NAMALWA (cell line): Measurements from ENCODE around the gene FCGR1A.
A peak's percentile ranks its signal among the peaks of the same experiment; 100 is the strongest.
"Not testable (repeated sequence)": the region's sequence is repeated elsewhere in the genome, so short reads cannot be mapped to it uniquely, and the experiment has no call there.

ENCODE experiments used
- DNase-seq: peaks from one replicate; pipeline ENCODE4 v3.0.0-alpha.2; 2015; ENCODE audit warnings: low spot score

FCGR1A gene

DNA sequence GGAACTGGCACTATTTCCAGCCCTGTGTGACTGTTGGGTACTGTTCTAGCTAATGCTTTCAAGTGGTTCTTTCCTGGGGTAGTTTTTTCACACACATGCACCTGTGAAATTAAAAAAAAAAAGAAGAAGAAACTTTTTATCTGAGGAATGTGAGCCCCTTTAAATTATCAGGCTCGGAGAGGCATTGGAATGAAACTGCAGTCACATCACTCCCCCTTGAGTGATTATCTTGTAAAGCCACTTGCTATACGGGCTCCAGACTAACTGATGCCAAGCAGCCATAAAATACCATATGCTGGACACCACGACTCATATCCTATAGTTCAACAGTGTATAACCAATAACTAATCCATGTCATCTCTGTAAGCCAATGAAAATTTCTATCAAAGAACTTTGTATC lies 5.4 kb upstream of the FCGR1A start:
- DNase-seq, result not testable (repeated sequence)

DNA sequence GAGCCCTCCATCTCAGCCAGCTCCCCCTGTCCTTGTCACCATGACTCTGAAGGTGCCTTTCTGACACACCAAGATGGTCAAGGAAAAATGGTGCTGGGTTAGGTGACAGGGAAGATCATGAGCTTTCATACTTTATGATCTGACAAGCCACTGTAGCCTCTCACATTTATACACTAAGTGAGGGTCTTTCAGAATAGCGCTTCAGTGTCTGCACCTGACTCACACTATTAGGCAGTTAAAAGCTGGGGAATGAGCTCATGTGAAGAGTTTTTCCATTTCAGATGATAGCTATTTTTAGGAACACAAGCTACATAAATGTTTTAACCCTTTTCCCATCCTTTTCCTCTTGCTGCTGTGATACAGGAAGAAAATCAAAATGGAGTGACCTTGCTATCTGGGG lies 4.2 kb upstream of the FCGR1A start:
- not testable (repeated sequence) for DNase-seq

DNA sequence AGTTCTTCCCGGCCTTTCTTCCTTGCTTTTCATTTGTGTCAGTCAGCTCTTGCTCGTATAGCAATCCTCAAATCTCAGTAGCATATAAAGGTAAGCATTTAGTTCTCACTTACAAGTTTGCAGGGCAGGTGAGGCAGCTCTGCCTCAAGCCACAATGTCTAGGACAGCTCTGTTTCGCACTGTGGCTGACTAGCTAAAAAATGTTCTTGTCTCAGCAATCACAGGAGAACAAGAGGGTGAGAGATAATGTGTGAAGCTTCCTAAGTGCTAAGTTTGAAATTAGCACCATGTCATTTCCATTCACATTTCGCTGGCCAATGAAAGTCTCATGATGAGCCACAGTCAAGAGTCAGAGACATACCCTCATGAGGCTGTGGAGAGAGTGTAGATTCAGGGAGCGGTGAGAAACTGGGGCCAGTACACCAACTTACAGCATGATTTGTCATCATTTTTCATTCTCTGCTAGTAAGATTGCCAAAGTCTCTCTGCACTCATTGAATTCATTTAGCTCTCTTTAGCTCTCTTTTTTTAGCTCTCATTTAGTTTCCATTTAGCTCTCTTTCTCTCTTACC lies 995 bp upstream of the FCGR1A start:
- DNase-seq, result not testable (repeated sequence)

DNA sequence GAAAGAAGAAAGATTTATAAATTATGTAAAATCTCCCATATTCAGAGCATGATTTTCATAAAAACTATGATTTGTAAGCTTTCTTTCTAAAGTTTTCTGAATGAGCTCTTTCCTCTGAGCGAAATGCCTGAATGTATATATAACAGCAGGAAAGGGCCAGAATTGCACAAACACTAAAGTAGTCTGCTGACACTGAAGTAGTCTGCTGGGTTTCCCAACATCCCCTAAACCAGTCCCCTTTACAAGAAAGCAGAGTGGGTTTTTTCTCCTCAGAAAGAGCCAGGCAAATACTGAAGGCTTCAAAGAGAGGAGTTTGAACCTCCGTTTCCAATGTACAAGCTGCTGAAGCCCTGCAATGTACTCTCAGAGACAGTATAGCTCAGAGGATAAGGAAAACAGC lies 795 bp downstream of the FCGR1A start:
- DNase-seq, result not testable (repeated sequence)

DNA sequence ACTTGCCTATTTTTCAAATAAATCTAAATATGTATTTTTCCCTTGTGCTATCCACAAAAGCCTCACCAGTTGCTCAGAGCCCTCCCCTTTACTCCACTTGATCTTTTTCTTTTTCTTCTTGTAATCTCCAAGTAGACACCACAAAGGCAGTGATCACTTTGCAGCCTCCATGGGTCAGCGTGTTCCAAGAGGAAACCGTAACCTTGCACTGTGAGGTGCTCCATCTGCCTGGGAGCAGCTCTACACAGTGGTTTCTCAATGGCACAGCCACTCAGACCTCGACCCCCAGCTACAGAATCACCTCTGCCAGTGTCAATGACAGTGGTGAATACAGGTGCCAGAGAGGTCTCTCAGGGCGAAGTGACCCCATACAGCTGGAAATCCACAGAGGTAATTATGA lies 1.4 kb downstream of the FCGR1A start:
- not testable (repeated sequence) for DNase-seq

DNA sequence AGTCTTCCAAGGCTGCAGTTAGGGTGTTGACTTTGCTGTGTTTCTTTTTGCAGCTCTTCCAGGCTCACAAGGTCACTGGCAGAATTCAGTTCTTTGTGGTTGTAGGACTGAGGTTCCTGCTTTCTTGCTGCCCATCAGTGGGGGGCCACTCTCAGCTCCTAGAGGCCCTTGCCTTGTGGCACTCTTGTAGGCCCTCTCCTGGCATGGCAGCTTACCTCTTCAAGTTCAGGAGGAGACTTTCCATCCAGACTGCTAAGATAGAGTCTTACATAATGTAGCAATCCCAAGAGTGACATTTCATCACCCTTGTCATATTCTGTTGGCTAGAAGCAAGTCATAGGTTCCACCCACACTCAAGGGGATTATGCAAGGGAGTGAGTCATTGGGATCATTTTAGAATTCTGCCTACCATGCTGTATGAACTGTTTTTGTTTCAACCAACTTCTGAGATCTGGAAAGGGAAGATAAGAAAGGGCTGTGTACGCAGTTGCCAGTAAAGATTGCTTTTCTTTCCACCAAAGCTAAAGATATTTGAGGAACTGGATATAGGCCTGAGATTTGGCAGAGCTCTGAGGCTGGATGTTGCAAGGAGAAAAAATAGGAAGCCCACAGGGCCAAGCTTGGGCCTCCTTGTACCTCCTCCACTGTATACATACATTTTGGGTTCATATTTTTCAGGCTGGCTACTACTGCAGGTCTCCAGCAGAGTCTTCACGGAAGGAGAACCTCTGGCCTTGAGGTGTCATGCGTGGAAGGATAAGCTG lies 5.4 kb downstream of the FCGR1A start:
- not testable (repeated sequence) for DNase-seq

DNA sequence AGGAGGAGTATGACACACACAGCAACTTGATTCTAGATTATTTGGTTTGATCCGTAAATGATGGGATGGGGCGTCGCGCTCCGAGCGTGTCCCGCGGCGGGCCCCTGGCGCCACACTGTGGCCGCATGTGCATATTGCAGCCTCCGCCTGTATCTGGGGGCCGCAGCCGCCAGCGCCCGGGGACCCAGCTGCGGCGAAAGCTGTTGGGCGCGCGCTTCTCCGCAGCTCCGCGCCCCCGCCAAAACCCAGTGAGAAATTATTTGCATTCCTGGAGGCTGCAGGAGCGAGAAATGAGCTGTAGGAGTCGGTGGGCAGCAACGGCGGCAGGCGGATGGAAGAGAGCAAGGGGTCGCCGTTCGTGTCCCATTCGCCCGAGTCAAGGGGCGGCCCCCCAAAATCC lies 10.0 kb downstream of the FCGR1A start:
- peak; percentile 83 for DNase-seq

DNA sequence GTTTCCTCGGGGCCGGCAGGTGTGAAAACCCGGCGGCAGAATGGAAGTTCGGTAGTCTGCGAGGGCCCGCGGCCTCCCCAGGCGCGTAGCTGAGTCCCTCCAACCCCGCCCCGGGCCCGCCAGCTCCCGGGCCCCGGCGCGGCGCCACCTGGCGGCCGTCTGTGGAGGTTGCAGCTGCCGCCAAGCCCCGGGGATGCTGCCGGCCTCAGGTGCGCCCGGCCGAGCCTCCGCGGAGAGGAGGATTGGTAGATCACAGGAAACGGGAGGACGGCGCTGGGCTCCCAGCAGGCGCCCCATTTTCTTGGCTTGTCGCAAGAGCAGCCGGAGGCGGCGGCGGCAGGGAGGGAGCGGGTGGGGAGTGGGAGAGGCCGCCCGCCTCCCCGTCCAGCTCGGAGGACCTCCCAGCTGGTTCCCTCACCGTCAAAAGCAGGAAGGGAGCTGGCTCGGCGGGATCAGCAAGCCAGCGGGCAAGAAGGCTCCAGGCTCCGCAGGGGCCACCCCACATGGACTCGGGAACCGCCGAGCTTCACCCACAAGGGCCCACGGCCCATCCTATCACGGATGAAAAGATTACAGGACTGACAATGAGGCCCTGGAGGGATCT lies 10.5 kb downstream of the FCGR1A start:
- DNase-seq, result peak; percentile 84

DNA sequence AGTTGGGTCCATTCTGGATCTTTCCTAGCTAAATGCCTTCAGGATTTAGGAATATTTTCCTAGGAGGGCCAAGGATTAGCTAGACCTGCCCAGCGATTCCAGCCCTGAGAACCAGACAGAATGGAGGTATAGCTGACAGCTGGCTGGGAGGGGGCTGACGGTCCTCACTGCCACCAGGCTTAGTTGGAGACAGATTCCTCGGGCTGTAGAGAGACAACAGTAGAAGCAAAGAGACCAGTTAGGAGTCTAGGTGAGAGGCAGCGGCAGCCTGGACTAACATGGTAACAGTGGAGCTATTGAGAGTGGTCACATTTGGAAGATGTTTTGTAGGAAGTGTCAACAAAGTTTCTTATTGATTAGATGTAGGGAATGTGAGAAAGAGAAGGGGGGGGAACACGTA lies 11.4 kb downstream of the FCGR1A start:
- DNase-seq, result not testable (repeated sequence)

DNA sequence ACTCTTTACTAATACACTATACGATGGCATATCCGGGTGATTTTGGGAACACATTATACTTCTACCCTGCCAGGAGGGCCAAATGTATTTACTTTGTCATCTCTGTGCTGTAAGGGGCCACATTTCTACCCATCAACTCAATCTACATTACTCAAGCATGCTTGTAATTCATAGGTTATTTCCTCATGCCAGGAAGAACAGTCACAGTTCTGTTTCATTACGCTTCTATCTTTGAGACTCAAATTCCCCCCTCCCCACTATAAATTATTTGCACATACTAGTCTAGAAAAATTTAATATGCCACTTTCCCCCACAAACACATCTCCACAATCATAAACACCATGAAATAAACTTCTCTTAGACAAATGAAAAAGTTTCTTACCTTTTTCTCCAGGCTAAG lies 19.1 kb downstream of the FCGR1A start:
- not testable (repeated sequence) for DNase-seq

DNA sequence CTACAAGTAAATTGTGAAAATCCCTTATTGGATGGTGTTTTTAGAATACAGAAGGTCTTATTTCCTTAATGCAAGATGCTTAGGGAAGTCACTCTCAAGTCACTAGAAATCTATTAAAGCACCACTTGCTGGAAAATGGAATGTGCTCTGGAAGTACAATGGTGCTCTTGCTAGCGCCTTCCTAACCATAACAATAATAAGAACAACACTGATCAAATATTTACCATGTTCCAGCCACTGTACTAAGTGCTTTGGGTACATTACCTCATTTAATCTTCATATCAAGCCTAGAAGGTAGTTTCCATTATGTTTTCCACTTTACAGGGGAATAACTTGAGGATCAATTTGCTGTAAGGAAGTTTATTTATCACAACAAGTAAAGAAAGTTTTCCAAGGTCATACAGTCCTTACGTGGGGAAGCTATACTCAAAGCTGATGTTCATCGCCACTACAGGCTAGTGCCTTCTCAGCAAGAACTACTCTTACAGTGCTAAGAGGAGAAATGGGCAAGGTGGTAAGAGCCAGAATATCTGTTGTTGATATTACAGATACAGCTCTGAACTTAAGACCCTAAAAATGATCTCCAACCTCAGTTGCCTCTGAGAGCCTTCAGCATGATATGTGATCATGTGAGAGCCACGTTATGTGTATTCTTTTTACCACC lies 22.1 kb downstream of the FCGR1A start:
- DNase-seq, result not testable (repeated sequence)

DNA sequence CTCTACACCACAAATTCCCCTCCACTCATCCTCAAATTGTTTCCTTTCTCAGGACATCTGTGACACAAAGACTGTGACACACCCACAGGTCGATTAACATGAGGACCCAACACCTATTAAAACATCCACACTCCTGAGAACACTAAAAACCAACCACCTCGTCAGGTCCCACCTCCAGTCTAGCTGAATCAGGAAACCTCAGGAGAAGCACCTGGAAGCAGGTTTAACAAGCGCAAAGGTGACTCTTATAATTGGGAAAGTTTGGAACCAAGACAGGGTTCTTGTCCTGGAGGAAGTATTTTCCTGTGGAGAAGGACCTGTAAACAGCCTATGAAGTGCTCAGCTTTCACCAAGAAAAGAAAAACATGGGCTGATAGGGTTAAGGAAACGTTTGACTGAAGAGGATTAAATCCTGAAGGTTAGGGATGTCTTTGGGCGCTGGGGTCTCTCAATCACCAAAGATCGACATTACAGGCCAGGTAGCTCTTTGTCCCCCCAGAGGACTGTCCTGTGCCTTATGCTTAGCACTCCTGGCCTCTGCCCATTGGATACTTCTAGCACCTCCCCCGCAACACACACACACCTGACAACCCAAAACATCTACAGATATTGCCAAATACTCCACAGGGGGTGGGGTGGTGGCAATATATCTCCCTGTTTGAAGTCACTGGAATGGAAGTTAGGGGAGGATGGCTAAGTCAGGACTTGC lies 28.4 kb downstream of the FCGR1A start:
- DNase-seq, result peak; percentile 78

DNA sequence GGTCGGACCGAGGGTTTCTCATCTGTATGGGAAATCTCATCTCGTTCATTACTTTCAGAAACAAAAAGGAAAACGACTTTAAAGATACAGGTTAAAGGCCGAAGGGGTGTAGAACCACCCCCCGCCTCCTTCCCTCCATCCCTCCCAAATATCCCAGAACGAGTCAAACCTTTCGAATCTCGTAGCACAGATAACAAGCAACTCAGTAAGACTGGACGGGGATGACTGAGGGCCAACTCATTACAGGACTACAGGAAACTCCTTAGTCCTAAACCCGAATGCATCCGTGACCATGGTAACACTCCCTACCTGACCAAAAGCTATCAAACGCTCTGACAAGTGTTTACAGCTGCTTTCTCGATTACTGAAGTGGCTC lies 29.0 kb downstream of the FCGR1A start:
- DNase-seq, result peak; percentile 90

DNA sequence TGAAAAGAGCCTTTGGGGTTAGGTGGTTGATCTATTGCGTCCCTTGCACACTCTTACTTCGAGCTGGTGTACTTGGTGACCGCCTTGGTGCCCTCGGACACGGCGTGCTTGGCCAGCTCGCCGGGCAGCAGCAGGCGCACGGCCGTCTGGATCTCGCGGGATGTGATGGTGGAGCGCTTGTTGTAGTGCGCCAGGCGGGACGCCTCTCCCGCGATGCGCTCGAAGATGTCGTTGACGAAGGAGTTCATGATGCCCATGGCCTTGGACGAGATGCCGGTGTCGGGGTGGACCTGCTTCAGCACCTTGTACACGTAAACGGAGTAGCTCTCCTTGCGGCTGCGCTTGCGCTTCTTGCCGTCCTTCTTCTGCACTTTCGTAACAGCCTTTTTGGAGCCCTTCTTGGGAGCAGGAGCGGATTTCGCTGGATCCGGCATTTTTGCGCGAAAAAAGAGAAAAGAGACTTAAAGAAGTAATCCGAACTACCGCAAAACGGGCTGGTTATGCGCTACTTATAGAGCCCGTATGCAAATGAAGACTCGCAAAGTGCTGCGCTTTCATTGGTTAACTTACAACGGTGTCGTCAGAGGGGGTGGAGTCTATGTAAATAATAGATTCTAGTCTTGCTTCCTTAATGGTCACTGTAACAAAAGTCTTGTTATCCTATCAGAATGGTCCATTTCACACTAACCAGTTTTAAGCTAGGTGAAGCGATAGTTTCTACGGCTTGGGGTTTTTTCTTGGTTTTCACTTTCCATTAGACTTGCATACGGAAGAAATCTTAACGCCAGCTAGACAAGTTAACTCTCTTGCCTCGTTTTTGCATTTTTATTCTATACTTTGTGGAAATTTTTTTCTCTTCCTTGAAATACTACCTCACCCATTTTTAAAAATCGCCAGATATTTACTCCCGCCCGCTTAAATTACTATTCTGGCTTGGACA lies 29.7 kb downstream of the FCGR1A start:
- peak; percentile 98 for DNase-seq

DNA sequence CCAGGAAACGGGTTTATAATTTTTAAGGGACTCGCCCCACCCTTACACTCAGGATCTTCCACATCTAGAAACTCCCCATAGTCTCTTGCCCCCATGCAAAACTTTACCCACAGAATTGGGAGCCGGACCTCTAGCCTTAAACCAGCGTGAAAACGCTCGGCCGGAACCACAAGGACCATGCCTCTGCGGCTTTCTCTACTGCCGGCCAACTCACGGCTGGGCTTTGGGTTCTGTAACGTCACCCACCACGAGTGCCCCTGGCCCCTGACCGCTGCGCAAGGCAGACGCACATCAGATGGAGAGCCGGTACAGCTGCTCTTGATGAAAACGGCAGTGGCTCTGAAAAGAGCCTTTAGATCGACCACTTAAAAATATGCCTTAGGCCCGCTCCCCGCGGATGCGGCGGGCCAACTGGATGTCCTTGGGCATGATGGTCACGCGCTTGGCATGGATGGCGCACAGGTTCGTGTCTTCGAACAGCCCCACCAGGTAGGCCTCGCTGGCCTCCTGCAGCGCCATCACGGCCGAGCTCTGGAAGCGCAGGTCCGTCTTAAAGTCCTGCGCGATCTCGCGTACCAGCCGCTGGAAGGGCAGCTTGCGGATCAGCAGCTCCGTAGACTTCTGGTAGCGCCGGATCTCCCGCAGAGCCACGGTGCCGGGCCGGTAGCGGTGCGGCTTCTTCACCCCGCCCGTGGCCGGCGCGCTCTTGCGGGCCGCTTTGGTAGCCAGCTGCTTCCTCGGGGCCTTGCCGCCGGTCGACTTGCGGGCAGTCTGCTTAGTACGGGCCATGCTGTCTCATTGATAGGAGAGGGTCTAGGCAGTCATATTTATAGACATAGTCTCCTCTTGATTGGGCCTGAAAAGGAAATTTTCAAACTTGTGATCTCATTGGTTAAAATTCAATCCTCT lies 30.7 kb downstream of the FCGR1A start:
- DNase-seq, result peak; percentile 90

DNA sequence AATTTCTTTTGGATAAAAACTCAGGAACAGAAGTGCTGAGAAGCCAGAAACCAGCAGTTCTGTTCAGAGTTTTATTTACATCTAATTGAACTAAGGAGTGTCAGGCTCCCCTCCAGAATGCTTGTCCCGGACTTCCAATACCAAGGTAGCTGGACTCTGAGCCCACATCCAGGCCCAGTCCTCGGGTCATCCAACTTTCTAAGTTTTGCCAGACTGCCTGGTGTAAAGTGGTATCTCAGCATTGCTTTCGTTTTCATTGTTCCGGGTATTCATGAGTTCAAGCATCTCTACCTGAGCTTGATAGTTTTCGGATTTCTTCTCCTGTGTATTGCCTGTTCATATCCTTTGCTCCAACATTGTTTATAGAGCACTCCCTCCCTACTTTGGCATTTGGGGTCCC lies 37.9 kb downstream of the FCGR1A start:
- not testable (repeated sequence) for DNase-seq

DNA sequence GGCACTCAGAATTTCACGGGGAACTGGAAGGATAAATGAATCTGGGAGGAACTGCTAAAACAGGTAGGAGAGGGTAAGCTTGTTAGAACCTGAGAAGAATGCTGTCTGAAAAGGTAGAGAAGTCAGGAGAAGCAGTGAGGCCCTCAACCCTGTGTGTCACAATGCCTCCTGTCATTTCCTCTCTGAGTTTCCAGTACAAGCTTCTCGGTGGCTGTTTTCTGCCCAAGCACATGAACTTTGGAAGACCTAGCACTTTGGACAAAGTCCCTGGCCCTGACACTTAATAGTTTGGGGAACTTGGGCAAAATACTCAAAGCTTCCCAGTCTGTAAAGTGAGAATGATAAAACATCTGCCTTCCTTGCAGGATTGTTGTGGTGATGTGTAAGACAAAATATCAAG lies 44.1 kb downstream of the FCGR1A start:
- DNase-seq, result not testable (repeated sequence)

DNA sequence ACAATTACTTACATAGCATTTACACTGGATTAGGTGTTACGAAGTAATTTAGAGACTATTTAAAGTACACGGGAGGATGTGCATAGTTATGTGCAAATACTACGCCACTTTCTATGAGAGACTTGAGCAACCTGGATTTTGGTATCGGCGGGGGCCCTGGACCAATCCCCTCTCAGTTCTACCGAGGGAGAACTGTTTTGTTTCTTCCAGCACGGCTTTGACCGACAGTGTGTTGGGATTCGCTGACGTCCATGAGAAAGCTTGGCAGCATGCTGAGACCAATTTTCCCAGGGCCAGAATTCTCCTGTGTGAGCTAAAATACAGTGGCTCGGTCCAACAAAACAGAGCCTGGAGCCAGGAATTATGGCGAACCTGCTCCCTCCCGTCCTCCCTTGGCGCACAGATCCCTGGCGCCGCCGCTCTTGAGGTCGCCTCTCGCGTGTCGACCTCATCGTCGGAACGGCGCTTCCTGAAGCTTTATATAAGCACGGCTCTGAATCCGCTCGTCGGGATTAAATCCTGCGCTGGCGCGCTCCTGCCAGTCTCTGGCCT lies 49.3 kb downstream of the FCGR1A start:
- DNase-seq, result not testable (repeated sequence)

DNA sequence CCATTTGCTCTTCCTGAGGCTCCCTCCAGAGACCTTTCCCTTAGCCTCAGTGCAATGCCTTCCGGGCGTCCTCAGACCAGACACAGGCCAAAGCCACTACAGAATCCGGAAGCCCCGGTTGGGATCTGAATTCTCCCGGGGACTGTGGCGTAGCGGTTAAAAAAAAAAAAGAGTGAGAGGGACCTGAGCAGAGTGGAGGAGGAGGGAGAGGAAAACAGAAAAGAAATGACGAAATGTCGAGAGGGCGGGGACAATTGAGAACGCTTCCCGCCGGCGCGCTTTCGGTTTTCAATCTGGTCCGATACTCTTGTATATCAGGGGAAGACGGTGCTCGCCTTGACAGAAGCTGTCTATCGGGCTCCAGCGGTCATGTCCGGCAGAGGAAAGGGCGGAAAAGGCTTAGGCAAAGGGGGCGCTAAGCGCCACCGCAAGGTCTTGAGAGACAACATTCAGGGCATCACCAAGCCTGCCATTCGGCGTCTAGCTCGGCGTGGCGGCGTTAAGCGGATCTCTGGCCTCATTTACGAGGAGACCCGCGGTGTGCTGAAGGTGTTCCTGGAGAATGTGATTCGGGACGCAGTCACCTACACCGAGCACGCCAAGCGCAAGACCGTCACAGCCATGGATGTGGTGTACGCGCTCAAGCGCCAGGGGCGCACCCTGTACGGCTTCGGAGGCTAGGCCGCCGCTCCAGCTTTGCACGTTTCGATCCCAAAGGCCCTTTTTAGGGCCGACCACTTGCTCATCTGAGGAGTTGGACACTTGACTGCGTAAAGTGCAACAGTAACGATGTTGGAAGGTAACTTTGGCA lies 50.0 kb downstream of the FCGR1A start:
- DNase-seq, result not testable (repeated sequence)
